Stimulated activated CD4-positive, alpha-beta T cell treated with anti-CD3 and anti-CD28 coated beads, Interleukin-2, amount 100 ng/mL, for 4 hours (primary cell): ENCODE results near the gene PI16.
A peak's percentile ranks its signal among the peaks of the same experiment; 100 is the strongest.

ENCODE experiments used
- DNase-seq: peaks from one replicate; pipeline ENCODE4 v3.0.0-alpha.2; 2020; ENCODE audit warnings: low read depth

The PI16 gene

DNA sequence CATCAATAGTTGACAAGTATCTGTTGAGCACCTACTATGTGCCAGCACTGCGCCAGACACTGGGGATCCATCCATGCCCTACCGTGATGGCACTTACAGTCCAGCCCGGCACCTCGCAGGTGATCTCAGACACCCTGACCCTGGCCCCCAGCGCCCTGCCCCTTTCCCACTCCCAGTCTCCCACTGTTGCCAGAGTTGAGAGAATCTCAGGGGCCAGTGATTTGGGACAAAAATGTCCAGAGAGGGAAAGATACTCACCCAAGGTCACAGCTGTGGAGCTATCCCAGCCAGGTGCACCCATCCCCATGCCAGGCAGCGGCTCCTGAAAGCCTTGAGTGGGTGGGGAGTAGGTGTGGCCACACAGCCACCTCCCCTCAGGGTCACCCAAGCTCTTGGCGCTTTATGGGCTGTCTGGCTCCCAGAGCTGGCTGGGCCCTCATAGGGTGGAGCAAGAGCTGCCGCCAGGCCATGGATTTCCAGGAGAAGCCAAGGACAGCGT is 3.3 kb downstream of the PI16 start:
- no peak for DNase-seq

DNA sequence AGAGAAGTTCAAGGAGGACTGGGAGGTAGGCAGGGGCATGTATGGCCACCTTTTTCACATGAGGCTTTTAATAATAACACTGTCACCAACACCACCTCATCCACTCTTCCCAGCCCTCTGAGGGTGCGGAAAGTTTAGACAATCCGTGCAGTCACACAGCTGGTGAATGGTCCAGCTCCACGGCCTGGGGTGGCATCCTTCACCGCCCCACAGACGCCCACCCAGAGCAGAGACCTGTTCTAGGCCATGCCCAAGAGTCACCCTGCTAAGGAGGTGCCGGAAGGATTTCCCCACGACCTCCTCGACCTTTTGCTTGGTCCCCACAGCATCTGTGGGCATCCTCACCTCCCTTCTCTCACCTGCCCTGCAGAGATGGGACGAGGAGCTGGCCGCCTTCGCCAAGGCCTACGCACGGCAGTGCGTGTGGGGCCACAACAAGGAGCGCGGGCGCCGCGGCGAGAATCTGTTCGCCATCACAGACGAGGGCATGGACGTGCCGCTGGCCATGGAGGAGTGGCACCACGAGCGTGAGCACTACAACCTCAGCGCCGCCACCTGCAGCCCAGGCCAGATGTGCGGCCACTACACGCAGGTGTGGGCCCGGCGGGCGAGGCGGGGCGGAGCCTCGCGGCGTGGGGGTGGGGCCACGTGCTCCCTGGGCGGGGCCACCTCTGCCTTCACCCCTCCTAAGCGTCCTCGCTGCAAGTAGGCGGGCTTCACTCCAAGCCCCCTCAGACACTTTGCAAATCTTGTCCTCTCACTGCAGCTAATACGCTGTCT is 4.4 kb downstream of the PI16 start:
- no peak for DNase-seq

DNA sequence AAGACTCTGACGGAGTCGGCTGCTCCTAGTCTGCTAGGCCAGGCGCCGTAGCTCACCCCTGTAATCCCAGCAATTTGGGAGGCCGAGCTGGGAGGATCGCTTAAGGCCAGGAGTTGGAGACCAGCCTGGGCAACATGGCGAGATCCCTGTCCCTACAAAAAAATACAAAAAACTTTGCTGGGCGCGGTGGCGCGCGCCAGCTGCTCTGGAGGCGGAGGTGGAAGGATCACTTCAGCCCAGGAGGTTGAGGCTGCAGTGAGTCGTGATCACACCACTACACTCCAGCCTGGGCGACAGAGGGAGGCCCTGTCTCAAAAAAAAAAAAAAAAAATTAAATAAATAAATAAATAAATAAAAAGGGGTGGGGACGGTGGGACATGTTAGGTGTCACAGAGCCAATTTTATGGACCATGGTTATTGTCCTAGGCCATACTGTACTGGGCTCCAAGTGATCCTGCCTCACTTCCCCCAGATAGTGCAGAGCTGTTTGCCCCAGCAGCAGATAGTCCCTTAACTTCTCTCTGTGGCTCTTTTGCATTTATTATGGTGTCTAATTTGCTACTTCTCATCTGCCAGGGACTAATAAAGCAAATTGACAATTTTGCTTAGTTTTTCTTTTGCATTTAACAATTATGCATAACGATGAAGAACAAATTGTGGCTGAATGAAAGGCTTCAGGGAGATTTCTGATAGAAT is 5.2 kb downstream of the PI16 start:
- DNase-seq: no peak

DNA sequence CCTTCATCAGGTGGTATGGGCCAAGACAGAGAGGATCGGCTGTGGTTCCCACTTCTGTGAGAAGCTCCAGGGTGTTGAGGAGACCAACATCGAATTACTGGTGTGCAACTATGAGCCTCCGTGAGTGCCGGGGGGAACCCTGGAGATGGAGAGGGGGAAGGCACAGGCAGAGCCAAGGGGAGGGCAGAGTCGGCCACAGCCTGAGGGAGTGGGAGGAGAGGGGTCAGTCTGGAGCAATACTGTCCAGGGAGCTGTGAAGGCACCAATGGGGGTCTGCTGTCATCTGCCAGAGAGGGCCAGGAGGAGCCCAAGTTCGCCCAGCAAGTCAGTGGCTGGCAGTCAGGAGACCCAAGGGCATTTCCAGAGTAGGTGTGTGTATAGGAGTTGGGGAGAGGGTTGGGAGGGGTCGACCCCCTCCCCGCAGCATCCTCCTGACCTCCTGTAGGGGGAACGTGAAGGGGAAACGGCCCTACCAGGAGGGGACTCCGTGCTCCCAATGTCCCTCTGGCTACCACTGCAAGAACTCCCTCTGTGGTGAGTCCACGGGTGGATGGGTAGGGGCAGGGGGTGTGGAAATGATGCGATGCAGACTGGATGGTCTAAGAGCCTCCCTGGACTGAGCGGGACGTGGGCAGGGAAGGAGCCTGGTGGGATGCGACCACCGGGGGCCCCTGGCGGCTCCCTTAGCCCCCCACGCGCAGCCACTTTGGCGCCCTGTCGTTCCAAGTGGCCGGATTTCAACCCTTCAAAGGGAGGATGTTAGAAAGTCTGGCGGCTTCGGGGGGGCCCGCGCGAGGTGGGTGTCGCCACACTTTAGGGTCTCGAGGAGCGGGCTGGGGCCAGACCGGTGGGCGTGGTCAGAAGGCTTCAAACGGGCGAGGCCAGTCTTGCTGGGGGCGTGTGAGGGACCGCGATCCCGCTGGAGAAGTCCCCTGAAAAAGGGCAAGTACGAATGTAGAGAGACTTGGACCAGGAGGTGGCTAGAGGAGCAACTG is 7.2 kb downstream of the PI16 start:
- no peak for DNase-seq

DNA sequence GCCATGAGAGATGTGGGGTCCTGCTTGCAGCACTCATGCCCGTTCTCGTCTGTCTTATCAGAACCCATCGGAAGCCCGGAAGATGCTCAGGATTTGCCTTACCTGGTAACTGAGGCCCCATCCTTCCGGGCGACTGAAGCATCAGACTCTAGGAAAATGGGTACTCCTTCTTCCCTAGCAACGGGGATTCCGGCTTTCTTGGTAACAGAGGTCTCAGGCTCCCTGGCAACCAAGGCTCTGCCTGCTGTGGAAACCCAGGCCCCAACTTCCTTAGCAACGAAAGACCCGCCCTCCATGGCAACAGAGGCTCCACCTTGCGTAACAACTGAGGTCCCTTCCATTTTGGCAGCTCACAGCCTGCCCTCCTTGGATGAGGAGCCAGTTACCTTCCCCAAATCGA is 8.3 kb downstream of the PI16 start:
- DNase-seq: peak; percentile 44

DNA sequence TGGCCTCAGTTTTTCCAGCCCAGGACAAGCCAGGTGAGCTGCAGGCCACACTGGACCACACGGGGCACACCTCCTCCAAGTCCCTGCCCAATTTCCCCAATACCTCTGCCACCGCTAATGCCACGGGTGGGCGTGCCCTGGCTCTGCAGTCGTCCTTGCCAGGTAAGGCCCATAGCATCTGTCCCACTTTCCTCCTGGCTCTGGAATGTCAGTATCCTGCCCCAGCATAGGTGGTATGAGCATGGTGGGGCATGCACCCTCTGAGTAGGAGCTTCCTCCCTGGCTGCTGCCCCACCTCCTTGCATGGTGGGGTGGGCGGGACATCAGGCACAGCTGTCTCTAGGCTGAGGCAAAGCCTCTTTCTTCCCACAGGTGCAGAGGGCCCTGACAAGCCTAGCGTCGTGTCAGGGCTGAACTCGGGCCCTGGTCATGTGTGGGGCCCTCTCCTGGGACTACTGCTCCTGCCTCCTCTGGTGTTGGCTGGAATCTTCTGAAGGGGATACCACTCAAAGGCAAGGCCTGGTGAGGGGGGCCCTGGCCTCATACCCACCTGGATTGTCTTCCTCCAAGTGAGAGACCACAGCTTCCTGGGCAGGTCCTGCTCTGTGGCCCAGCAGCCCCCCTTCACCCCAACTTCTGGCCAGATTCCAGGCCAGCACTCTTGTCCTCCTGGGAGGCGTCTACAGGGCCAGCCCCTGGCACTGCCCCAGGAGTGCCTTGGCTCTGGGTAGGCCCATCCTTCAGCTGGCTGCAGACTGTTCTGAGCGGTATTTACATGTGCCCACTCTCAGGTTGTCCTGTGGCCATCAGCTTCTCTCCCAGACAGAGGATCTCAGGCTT is 9.1 kb downstream of the PI16 start:
- no peak for DNase-seq

DNA sequence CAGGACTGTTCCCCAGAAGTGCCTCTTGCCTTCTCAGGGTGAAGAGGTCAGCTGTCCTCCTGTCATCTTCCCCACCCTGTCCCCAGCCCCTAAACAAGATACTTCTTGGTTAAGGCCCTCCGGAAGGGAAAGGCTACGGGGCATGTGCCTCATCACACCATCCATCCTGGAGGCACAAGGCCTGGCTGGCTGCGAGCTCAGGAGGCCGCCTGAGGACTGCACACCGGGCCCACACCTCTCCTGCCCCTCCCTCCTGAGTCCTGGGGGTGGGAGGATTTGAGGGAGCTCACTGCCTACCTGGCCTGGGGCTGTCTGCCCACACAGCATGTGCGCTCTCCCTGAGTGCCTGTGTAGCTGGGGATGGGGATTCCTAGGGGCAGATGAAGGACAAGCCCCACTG is 9.8 kb downstream of the PI16 start:
- DNase-seq: no peak

DNA sequence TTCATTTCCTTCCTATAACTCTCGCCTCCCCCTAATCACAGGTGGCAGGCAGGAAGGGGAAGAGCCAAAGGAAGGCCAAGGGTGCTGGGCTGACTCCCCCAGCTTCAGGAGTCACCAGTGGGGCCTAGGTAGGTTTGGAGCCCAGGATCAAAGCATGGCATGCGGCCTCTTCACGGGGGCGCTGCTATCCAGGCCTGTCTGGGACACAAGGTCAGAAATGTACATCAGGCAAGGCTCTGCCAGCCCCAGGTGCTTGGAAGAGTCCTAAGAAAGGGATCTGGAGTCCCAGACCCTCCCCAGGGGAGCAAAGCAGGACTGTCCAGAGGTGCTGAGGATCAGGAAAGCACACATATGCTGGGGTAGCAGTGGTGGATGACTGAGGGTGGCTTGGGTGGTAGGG is 10.4 kb downstream of the PI16 start:
- no peak for DNase-seq

DNA sequence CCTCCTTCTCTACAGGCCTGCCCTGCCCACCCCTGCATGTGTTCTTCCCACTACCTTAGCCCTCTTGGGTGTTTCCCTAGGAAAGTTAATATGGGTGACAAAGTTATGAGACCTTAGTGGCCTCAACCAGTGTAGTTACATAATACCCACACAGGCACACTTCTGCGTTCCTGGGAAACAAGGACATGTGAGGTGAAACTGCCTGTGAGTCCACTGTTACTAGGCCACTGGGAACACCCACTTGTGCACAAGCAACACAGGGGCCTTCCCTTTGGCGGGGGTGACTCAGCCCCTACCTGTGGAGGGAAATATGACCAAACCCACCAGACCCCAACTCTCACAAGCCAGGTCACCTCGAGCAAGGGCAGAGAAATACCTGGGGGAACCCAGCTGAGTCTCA is 12.8 kb downstream of the PI16 start:
- DNase-seq: no peak

DNA sequence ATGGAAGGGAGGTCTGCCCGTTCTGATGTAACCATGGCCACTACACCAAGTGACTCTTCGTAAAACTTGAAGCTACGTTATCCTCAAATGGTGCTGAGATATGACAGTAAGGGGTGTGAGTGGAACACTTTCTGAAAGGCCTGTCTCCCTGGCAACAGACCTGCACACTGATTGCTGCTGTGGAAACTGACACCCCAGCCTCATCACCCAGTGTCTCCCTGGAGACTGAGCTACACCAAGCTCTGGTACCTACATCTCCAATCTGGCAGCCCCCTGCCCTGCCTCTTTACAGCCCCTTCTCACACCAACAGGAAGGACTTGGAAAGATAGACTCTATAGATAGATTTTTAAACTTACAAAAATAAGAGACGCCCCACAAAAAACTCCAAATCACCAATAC is 13.2 kb downstream of the PI16 start:
- DNase-seq: no peak

DNA sequence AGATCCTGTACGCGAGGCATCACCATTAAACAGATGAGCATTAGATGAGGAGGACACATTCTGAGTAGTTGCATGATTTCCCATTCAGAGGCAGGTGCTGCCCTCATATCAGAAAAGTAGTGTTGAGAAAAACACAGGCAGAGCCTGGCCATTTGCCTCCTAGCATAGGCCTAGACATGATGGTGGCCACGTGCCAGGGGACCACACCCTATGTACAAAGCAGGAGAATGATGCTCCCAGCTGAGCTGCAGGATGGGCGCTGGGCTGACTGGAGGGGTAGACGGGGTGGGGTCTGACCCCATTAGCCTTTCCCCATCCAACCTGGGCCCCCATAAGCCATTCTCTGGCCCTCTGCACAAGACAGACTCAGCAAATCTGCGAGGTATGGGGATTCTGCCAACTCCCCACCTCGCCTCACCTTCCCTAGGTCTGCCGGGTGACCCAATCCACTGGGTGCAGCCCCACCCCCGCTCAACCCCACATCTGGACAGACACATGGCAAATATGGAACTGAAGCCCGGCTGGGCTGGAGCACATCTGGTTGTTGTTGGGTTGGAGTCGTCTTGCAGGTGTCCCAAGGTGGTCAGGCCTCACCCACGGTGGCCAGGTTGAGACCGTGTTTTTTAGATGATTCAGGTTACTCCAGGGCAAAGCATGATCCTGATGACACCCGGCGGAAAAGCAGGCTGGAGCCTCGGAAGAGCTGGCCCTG is 13.9 kb downstream of the PI16 start:
- DNase-seq: no peak

DNA sequence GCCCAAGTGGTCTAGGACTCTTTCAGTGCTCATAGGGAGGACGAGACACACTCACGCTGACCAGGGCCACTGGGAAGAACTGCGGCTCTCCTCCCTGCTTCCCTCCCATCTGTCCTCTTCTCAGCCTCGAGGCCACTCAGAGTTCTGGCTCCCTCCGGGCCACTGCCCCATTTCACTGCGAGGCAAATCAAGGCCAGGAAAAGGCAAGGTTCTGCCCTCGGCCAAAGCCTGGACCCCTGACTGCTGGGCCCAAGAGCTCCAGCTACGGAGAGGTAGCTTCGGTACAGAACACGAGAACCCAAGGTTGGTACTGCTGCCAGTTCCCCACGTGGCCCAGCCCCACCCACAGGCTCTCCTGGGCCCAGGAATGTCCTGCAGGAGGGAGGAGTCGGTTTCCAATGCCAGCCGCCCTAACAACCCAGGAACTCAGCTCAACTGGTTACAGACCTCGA is 14.7 kb downstream of the PI16 start:
- no peak for DNase-seq

DNA sequence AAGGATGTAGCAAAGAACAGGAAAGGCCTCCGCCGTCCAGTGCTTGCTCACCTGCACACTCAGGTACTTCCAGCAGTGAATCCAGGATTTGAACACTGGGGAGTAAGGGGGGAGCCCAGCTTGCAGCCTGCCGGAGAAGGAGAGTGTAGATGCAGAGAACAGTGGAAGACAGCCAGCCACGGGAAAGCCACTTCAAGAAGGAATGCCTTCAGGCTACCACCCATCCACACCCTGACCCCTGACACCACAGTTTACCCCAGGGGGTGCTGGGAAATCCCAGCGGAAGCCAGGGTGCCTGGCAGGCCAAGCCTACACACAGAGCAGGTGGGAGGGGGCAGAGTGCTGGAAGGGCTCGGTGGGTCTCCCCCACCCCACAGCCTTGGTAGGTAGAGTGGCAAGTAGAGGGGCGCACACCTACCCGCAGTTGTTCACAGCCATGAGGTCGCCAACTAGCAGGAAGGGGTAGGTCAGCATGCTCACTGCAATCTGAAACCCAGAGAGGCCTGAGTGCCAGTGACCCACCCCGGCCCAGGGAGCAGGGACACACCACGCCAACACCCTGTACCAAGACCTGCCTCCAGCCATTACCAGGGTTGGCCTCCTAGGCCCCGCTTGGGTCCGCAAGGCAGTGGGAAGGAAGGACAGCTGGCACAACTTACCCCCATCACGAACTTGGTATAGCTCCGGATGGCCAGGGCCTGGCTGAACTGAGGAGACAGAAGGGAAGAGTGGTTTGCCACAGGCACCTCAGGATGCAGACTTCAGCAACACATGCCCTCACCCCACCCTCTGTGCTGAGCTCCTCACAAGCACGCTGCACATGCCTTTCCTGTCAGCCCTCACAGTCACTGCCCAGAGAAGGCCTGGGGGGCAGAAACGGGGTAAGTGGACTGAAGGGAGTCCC is 15.7 kb downstream of the PI16 start:
- DNase-seq: no peak

DNA sequence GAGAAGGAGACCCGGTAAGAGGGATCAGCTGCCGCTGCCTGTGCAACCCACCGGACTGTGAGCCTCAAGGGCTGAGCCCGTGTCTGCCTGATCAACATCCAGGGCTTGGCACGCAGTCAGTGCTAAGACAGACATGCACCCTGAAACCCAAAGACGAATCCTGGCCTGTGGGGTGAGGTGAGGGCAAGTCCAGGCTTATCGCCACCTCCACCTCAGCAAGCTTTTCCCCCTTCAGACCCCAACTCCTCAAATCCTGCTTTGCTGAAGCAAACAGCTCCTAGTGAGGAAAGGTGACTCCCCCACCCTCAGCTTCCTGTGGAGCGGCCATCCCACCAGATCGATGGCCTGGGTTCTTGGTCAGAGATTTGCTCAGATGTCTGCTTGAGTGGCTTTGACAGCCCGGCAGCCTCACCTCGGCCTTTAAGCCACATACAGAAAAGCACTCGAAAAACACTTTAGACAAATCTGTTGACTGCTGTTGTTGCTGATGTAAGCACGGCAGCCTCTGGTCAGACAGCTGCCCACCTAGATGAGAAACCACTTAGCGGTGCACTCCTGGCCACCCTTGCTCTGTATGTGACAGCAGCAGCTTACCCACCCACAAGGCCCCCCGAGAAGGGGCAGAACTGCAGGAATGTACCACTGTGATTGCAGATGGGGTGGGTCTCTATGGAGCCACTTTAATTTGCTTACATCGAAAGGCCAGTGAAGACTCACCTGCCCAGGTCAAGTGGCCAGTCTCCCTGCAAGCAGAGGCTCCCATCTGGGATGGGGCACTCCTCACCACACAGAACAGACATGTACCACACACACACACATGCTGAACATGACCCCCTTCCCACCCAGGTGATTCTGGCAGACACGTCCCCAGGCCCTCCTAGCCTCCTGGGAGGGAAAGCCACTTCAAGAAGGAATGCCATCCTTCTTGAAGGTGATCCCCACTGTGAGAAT is 16.6 kb downstream of the PI16 start:
- no peak for DNase-seq

DNA sequence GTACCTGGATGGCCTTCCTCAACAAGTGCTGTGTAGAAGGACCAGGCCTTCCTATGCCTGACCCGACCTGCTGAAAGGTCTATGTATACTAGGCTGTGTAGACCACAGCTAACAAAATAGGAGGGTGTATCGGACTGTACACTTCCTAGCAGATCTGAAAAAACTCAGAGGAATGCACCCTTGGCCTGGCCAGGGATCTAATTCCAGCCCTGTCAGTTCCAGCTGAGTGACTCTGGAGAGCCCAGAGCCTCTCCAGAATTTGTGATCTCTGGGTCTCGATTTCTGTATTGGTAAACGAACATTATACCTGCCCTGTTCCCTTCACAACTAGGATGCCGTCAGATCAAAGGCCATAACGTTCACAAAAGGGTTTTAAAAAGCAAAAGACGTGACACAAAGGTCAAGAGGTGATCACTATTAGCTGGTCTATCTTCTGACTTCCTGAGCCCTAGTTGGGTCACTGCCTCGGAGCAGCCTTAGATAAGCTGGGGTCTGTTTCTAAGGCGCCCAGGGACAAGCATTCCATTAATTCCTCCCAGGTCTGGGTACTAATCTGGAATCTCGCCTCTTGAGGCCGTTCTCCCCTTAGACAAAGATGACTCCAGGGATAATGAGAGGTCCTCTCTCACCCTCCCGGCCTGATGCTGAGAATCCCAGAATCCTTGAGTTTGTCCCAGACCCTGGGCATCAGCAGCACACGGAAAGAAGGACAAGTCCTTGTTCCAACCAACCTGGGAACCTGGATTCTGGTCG is 17.6 kb downstream of the PI16 start:
- DNase-seq: no peak

DNA sequence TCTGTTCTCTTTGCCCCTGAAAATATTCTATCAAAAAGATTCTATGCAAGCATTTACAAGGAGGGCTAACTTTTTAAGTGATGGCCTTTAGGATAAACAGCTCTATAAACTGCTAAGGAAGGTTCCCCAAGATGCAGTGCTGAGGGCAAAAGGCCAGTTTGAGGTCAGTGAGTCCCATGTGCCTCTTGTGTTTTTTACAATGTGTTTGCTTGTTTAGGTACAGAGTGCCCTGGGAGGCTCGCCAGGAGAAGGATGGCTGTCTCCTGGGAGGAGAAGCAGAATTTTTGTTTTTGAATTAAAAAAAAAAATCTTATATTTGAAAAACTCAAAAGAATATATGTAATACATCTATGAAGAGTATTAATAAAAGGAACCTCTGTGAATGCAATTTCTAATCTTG is 18.7 kb downstream of the PI16 start:
- DNase-seq: no peak

DNA sequence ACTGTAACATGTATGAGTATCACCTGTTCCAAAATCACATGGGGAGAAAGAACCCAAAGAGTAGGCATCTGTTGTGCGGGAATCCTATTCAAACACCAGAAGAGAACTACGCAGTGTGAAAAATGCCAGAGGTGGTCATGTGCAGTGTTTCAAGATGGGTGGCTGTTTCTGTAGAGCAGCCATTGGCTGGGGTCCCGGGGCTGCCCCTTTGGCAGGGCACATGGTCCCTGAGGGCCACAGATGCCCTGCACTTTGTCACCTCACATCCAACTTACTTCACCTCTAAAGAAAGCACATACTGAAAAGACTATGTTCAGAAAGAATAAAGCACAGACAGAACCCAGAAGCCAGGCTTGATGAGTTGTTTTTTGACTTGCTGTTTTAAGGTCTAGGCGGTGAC is 19.1 kb downstream of the PI16 start:
- DNase-seq: no peak
